SK-N-SH treated with all-trans-retinoic acid at 6 μM for 48 hours (cell line): ENCODE results near the gene SAMSN1.

Experiments
- ARNTL ChIP-seq: fragments of 450-650 bp; formaldehyde crosslinking; IDR thresholded peaks from 2 replicates; pipeline ENCODE4 v1.5.0; 2020; ENCODE audit warnings: low read depth, mild to moderate bottlenecking, moderate library complexity, borderline replicate concordance
- CSRNP3 ChIP-seq: fragments of 250-450 bp; sonication (Bioruptor Pico); IDR thresholded peaks from 2 replicates; pipeline ENCODE4 v1.5.1; 2021; ENCODE audit warnings: mild to moderate bottlenecking, moderate library complexity
- GLIS3 ChIP-seq: fragments of 250-450 bp; sonication (Bioruptor Pico); IDR thresholded peaks from 2 replicates; pipeline ENCODE4 v1.5.0; 2020; ENCODE audit warnings: mild to moderate bottlenecking, moderate library complexity
- PATZ1 ChIP-seq: fragments of 250-450 bp; sonication (Bioruptor Pico); IDR thresholded peaks from 2 replicates; pipeline ENCODE4 v1.8.0; 2020; ENCODE audit warnings: mild to moderate bottlenecking, moderate library complexity, borderline replicate concordance
- ZC3H10 ChIP-seq: fragments of 250-450 bp; sonication (Bioruptor Pico); IDR thresholded peaks from 2 replicates; pipeline ENCODE4 v1.5.1; 2021; ENCODE audit warnings: mild to moderate bottlenecking, moderate library complexity
- ZNF70 ChIP-seq: fragments of 450-650 bp; formaldehyde crosslinking; IDR thresholded peaks from 2 replicates; pipeline ENCODE4 v1.5.0; 2020; ENCODE audit warnings: mild to moderate bottlenecking, moderate library complexity

- TF ChIP-seq CSRNP3 (CRISPR knock-in tag) = no peak
- no peak for TF ChIP-seq GLIS3
- TF ChIP-seq ARNTL = no peak
- no peak for TF ChIP-seq PATZ1 (CRISPR knock-in tag)
- no peak for TF ChIP-seq ZNF70
- TF ChIP-seq ZC3H10 (CRISPR knock-in tag) = no peak
These were observed 45.2 kb downstream of the SAMSN1 start for GRCh38 chr21:14500873-14501272.
